ENCODE measurements around the gene DLGAP1. TPM values are rescaled to one million over a fixed set of nuclear protein-coding genes. Genes with fewer than 3 reads are reported as not detected.

The DLGAP1 gene
- total and polyA plus RNA-seq, 4 donors: 0.06 to 1.2 (median 0.17) TPM; not detected in 1

- H3K9me3 ChIP-seq (ENCODE audit: control insufficient read depth in 4 of 4, low read length in 3 of 4): no peaks in the 10 kb centered on the region
- peak overlapping the region in 1 of 2 donors; percentile 24 for H3K27ac ChIP-seq (ENCODE audit: low read depth in 1 of 2, low read length in 2 of 2)
- no peak overlapping the region for H3K4me3 ChIP-seq (ENCODE audit: low read depth in 1 of 3, low read length in 3 of 3)
- whole genome bisulfite sequencing: 12% methylated on average over 8 of the region's 8 CpGs
- no peak overlapping the region for H3K9ac ChIP-seq (ENCODE audit: low read depth in 1 of 2, low read length in 2 of 2)
- no peaks in the 10 kb centered on the region for H3K27me3 ChIP-seq (ENCODE audit: control insufficient read depth in 4 of 4, insufficient read depth in 4 of 4, low read length in 3 of 4)
- no peak for DNase-seq (ENCODE audit: low spot score)
- no peak for TF ChIP-seq RAD21 (IDR thresholded peaks at IDR 0.05)
- TF ChIP-seq REST (IDR thresholded peaks at IDR 0.05): peak; percentile 22
- TF ChIP-seq JUND (IDR thresholded peaks at IDR 0.05): peak in 1 of 2 donors; percentile 58
- no peak for TF ChIP-seq ZBTB33 (IDR thresholded peaks at IDR 0.05)
- peak; percentile 19 for TF ChIP-seq HNF4G (IDR thresholded peaks at IDR 0.05)
- no peak for TF ChIP-seq MAX (IDR thresholded peaks at IDR 0.05)
- no peak for TF ChIP-seq ATF3 (IDR thresholded peaks at IDR 0.05)
- TF ChIP-seq SP1 (IDR thresholded peaks at IDR 0.05): peak; percentile 54
- TF ChIP-seq FOXA1 (IDR thresholded peaks at IDR 0.05): no peak
- no peak for TF ChIP-seq EGR1 (IDR thresholded peaks at IDR 0.05; ENCODE audit: low read depth in 2 of 2)
- TF ChIP-seq RXRA (IDR thresholded peaks at IDR 0.05): peak; percentile 37 to 59
- TF ChIP-seq NR2F2 (IDR thresholded peaks at IDR 0.05): peak; percentile 94
- no peak for TF ChIP-seq GABPA (IDR thresholded peaks at IDR 0.05 in 1 of 2, conservative IDR thresholded peaks at IDR 0.05 in 1 of 2)
- no peak for TF ChIP-seq YY1 (IDR thresholded peaks at IDR 0.05)
- no peak for TF ChIP-seq CTCF (IDR thresholded peaks at IDR 0.05; ENCODE audit: low read depth, low read length, missing input control)
- TF ChIP-seq HNF4A (conservative IDR thresholded peaks at IDR 0.05): peak; percentile 42 to 48
- TF ChIP-seq TAF1 (conservative IDR thresholded peaks at IDR 0.05): no peak
- TF ChIP-seq FOXA2 (IDR thresholded peaks at IDR 0.05): no peak
- peaks cover 0 to 5% (median 3%) of the 10 kb centered on the region in 4 donors for H3K4me1 ChIP-seq (ENCODE audit: control insufficient read depth in 4 of 4, insufficient read depth in 4 of 4, low read length in 3 of 4)
- H3K36me3 ChIP-seq (ENCODE audit: control insufficient read depth in 4 of 4, insufficient read depth in 3 of 4, low read depth in 1 of 4, low read length in 3 of 4): no peaks in the 10 kb centered on the region
These were observed 744.3 kb downstream of the DLGAP1 start for GRCh38 chr18:3710712-3711301.

Data from liver (tissue), 9 donors.